CD4-positive, alpha-beta T cell treated with Interleukin-17A for 4 hours (primary cell): Measurements from ENCODE around the gene ZBTB40.

ENCODE experiments used
- DNase-seq: peaks from one replicate; pipeline ENCODE4 v3.0.0-alpha.2; 2020; ENCODE audit warnings: mixed read lengths

Gene ZBTB40

DNA sequence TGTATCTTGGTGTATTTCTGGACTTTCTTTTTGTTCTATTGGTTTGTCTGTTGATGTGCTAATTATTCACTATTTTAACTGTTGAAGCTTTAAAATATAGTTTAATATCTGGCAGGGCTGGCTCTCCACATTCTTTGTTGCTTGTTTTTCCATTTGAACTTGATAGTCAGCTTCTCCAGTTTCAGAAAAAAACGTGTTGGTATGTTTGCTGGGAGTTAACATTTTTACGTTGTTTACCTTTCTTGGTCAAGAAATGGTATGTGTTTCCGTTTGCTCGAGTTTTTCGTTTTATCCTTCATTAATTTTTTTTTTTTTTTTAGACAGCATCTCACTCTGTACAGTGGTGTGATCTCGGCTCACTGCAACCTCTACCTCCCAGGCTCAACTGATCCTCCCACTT lies 16.9 kb upstream of the ZBTB40 start:
- DNase-seq: no peak

GRCh38 chr1:22436948-22437347 lies 14.7 kb upstream of the ZBTB40 start:
- DNase-seq: no peak

GRCh38 chr1:22437573-22437972 lies 14.1 kb upstream of the ZBTB40 start:
- no peak for DNase-seq

DNA sequence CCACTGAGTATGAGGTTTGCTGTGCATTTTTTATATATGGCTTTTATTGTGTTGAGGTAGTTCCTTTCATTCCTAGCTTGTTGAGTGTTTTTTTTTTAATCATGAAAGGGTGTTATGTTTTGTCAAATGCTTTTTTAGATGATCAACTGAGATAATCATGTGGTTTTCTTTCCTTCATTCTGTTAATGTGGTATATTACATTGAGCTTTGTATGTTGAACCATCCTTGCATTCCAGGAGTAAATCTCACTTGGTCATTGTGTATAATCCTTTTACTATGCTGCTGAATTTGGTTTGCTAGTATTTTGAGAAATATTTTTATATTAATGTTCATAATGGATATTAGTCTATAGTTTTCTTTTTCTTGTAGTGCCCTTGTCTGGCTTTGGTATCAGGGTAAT lies 11.1 kb upstream of the ZBTB40 start:
- DNase-seq: no peak

GRCh38 chr1:22442212-22442894 lies 9.3 kb upstream of the ZBTB40 start:
- no peak for DNase-seq

GRCh38 chr1:22443332-22443731 lies 8.3 kb upstream of the ZBTB40 start:
- no peak for DNase-seq

DNA sequence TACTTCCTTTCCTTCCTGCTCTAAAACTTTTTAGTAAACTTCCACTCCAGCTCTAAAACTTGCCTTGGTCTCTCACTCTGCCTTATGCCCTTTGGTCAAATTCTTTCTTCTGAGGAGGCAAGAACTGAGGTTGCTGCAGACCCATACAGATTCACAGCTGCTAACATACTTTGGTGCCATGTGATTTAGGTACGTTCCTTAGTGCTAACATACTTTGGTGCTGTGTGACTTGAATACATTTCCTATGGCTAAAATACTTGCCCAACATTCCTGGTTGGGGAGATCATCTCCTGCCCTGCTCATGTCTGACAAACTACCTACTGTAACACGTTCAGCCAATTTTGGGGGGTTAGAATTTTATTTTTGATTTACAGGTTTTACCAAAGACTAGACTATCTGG lies 6.8 kb upstream of the ZBTB40 start:
- no peak for DNase-seq

DNA sequence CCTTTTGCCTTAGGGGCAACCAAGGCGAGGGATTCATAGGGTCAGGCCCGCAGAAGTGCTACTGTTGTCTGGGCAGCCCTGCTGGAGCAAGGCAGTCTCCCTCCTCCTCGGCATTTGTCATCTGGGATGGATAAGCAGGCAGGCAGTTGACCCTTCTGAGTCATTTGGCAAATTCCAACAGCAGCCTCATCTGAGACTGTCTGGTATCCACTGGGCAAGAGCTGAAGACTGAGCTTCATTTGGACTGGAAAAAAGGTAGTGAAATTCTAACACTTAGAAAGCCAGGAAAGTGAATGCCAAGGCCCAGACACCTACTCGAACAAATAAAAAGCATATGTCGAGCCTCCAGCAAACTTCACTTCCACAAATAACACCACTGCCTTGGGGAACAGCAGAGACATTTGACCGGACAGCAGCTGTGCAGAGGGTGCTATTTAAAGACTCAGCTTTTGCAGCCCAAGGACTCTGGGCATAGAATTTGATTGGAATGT lies 4.0 kb upstream of the ZBTB40 start:
- DNase-seq: no peak

DNA sequence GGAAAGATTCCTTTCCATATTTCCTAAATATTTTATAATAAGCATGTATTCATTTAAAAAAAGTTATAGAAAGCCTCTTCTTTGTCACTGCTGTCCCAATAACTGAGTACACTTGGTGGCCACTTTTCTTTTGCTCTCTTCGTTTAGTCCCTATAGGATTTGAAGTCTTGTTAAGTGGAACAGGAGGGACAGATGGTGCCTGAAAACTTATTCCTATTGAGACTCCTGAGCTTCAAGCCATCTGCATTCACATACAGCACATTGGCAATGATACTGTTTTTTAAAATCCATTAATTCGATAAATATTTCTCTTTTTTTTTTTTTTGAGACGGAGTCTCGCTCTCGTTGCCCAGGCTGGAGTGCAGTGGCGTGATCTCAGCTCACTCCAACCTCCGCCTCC lies 2.0 kb upstream of the ZBTB40 start:
- no peak for DNase-seq

GRCh38 chr1:22450351-22451021 lies 1.2 kb upstream of the ZBTB40 start:
- no peak for DNase-seq

DNA sequence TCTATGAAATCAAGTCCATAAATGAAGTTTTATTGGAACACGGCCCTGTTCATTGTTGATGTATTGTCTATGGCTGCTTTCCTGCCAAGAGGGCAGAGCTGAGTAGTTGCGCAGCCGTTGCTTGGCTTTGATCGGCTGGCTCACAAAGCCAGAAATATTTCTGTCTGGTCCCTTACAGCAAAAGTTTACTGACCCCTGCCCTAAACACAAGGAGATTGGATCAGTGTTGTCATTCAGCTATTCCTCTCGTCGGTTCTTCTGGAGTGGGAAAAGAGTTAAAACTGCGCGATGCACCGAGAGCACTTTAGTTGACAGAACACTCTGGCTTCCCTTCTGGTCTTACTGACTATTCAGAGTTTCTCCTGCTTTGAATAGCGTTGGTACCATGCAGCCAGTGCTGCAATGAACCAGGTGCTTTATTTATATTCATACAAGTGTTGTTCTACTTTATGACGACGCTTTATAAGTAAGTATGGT lies 868 bp downstream of the ZBTB40 start:
- peak; percentile 34 for DNase-seq

- DNase-seq: no peak
These were observed 1.5 kb downstream of the ZBTB40 start for GRCh38 chr1:22453181-22453580.

- DNase-seq: no peak
These were observed 2.9 kb downstream of the ZBTB40 start for GRCh38 chr1:22454476-22455056.

- no peak for DNase-seq
These were observed 5.7 kb downstream of the ZBTB40 start for GRCh38 chr1:22457345-22457744.

- DNase-seq: no peak
These were observed 6.2 kb downstream of the ZBTB40 start for GRCh38 chr1:22457836-22458235.

- no peak for DNase-seq
These were observed 9.4 kb downstream of the ZBTB40 start for GRCh38 chr1:22461100-22461499.

GRCh38 chr1:22461678-22462527 lies 10.3 kb downstream of the ZBTB40 start:
- DNase-seq: no peak

- no peak for DNase-seq
These were observed 11.3 kb downstream of the ZBTB40 start for GRCh38 chr1:22462928-22463327.

DNA sequence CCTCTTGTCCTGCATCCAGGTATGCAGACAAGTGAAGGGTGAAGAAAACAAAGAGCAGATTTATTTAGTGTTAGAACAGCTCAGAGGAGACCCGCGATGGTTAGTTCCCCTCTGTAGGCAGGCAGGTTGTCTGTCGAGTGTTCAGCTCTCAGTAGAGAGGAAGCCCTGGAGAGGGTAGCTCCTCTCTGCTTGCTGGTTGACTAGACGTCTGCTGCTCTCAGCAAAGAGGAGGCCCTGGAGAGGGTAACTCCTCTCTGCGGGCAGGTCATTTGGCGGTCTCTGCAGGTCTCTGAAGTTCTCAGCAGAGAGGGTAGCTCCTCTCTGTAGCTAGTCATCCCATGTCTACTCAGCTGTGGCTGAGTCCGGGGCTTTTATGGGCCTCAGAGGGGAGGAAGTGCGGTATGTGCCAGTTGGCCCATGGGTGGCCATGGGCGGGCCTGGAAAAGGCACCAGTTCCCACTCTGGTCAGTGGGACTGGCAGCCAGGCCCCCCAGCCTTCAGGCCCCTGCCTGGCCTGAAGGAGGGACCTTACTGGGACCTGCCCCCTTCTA lies 13.4 kb downstream of the ZBTB40 start:
- no peak for DNase-seq

DNA sequence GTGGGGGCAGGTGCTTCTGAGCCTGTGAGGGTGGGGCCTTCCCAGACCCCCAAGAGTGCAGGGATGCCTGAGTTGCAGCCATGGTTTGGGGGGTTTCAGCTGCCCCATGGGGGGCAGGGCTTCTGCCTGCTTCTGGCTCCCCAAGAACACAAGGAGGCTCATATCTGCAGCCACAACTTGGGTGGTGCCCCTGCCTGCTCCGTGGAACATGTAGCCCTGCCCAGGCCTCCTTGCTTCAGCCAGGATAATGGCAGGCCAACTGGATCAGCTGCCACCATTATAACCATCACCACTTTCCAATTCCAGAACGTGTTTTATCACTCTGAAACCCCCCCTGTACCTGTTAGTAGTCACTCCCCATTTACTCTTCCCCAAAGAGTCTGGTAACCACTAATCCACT lies 14.0 kb downstream of the ZBTB40 start:
- no peak for DNase-seq

GRCh38 chr1:22470227-22470626 lies 18.6 kb downstream of the ZBTB40 start:
- no peak for DNase-seq

DNA sequence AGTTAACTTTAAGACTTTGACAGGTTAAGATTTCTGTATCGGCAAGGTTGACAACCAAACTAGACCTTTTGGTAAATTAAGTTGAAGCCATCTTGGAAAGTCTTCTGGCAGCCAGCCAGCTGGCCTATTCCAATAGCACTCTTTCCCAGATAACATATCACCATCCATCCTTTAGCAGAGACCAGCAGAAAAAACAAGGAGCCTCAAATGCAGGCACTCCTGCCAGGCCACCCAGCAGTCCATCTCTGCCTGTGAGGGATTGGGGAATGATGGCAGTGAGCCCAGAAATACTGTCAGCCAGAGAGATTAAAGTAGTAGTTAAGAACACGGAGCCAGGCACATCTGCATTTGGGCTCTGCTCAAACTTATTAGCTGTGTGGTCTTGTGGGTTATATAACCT lies 19.4 kb downstream of the ZBTB40 start:
- DNase-seq: no peak

DNA sequence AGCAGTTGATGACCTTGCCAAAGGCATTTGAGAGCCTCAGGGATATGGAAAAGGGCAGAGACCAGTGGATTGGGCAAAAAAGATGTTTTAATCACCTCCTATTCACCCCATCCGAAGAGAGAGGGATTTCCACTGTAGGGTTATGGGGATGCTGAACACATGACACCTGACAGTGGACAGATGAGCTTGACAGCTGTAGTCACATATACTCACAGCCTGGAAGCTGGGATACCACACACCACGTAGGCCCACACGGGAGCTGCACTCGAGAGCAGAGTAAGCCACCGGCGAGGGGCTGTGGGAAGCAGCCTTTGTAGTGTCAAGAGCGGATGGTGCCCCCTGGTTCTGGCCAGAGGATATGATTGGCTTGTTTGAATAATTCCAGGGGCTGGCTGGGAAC lies 20.0 kb downstream of the ZBTB40 start:
- DNase-seq: no peak
